GM21526 (cell line): ENCODE measurements around the gene ADAMTS17.

Source experiments
- ATAC-seq: cut with Tn5 transposase; IDR thresholded peaks from one replicate; pipeline ENCODE4 v1.9.1; 2021; ENCODE audit warnings: moderate library complexity; ENCODE audit not compliant: unreplicated experiment, low FRiP score

The ADAMTS17 gene

GRCh38 chr15:100141311-100142001 is 200.3 kb downstream of the ADAMTS17 start:
- no peak for ATAC-seq

GRCh38 chr15:100140527-100141308 is 201.1 kb downstream of the ADAMTS17 start:
- no peak for ATAC-seq

GRCh38 chr15:100134586-100134985 is 207.2 kb downstream of the ADAMTS17 start:
- no peak for ATAC-seq

GRCh38 chr15:100134089-100134583 is 207.6 kb downstream of the ADAMTS17 start:
- no peak for ATAC-seq

GRCh38 chr15:100133001-100133400 is 208.8 kb downstream of the ADAMTS17 start:
- ATAC-seq: no peak

- ATAC-seq: no peak
These were observed 209.5 kb downstream of the ADAMTS17 start for GRCh38 chr15:100132309-100132708.

- no peak for ATAC-seq
These were observed 210.2 kb downstream of the ADAMTS17 start for GRCh38 chr15:100131321-100132224.

- ATAC-seq: no peak
These were observed 212.1 kb downstream of the ADAMTS17 start for GRCh38 chr15:100129677-100130076.

GRCh38 chr15:100125401-100126191 is 216.2 kb downstream of the ADAMTS17 start:
- no peak for ATAC-seq

GRCh38 chr15:100124936-100125335 is 216.8 kb downstream of the ADAMTS17 start:
- no peak for ATAC-seq

- ATAC-seq: no peak
These were observed 217.4 kb downstream of the ADAMTS17 start for GRCh38 chr15:100124361-100124760.

- ATAC-seq: no peak
These were observed 218.2 kb downstream of the ADAMTS17 start for GRCh38 chr15:100123611-100124010.

GRCh38 chr15:100121285-100121684 is 220.5 kb downstream of the ADAMTS17 start:
- no peak for ATAC-seq

- ATAC-seq: no peak
These were observed 221.7 kb downstream of the ADAMTS17 start for GRCh38 chr15:100120111-100120510.

GRCh38 chr15:100118546-100118945 is 223.2 kb downstream of the ADAMTS17 start:
- no peak for ATAC-seq

GRCh38 chr15:100116416-100117190 is 225.2 kb downstream of the ADAMTS17 start:
- no peak for ATAC-seq

- ATAC-seq: no peak
These were observed 226.1 kb downstream of the ADAMTS17 start for GRCh38 chr15:100115711-100116090.

GRCh38 chr15:100115066-100115710 is 226.6 kb downstream of the ADAMTS17 start:
- no peak for ATAC-seq

- ATAC-seq: no peak
These were observed 227.2 kb downstream of the ADAMTS17 start for GRCh38 chr15:100114571-100114970.
